DOHH2 (cell line): ENCODE data around the gene LAMP2.

Experiments
- H3F3A ChIP-seq: fragments of 200-600 bp; sonication (generic), shearing (Covaris generic); 2 replicates; pipeline ENCODE4 v1.6.0; 2016; ENCODE audit warnings: antibody characterized with exemption, mild to moderate bottlenecking; ENCODE audit not compliant: control insufficient read depth, insufficient read depth
- H3K27ac ChIP-seq: fragments of 200-600 bp; sonication (generic); 2 replicates; pipeline ENCODE4 v1.5.1; 2014; ENCODE audit warnings: low read depth, mild to moderate bottlenecking, low read length, moderate library complexity
- H3K27me3 ChIP-seq: fragments of 200-600 bp; sonication (generic); 2 replicates; pipeline ENCODE4 v1.6.1; 2014; ENCODE audit warnings: mild to moderate bottlenecking, low read length, mixed read lengths; ENCODE audit not compliant: control insufficient read depth
- H3K36me3 ChIP-seq: fragments of 200-600 bp; sonication (generic); 2 replicates; pipeline ENCODE4 v1.6.1; 2014; ENCODE audit warnings: mild to moderate bottlenecking, low read length, moderate library complexity, mixed read lengths; ENCODE audit not compliant: control insufficient read depth
- H3K4me1 ChIP-seq: fragments of 200-600 bp; sonication (generic); 2 replicates; pipeline ENCODE4 v1.6.1; 2014; ENCODE audit warnings: mild to moderate bottlenecking, low read length, mixed read lengths; ENCODE audit not compliant: control insufficient read depth
- H3K4me2 ChIP-seq: fragments of 200-600 bp; sonication (generic); 2 replicates; pipeline ENCODE4 v1.6.0; 2014; ENCODE audit warnings: mild to moderate bottlenecking, low read length, moderate library complexity
- H3K4me3 ChIP-seq: fragments of 200-600 bp; sonication (generic); 2 replicates; pipeline ENCODE4 v1.5.1; 2014; ENCODE audit warnings: mild to moderate bottlenecking, low read length, mixed read lengths
- H3K79me2 ChIP-seq: fragments of 200-600 bp; sonication (generic); 2 replicates; pipeline ENCODE4 v1.6.1; 2014; ENCODE audit warnings: mild to moderate bottlenecking, low read length, mixed read lengths; ENCODE audit not compliant: control insufficient read depth
- H3K9me2 ChIP-seq: fragments of 200-600 bp; sonication (generic); replicated peaks from 2 replicates; pipeline ENCODE4 v1.6.1; 2014; ENCODE audit warnings: mild to moderate bottlenecking, low read length, mixed read lengths; ENCODE audit not compliant: control insufficient read depth
- H3K9me3 ChIP-seq: fragments of 200-600 bp; sonication (generic); 2 replicates; pipeline ENCODE4 v1.6.1; 2014; ENCODE audit warnings: antibody characterized with exemption, low read length, mixed read lengths; ENCODE audit not compliant: control insufficient read depth, insufficient read depth
- H4K20me1 ChIP-seq: fragments of 200-600 bp; sonication (generic); 2 replicates; pipeline ENCODE4 v1.6.0; 2014; ENCODE audit warnings: low read depth, mild to moderate bottlenecking, antibody characterized with exemption, low read length, moderate library complexity; ENCODE audit not compliant: control insufficient read depth, insufficient read depth
- CTCF ChIP-seq: fragments of 200-600 bp; sonication (generic); IDR thresholded peaks from one replicate; pipeline ENCODE4 v1.5.1; 2014; ENCODE audit warnings: antibody characterized with exemption, mild to moderate bottlenecking, low read depth, low read length; ENCODE audit not compliant: poor library complexity, severe bottlenecking
- EZH2phosphoT487 ChIP-seq: fragments of 200-600 bp; sonication (generic); IDR thresholded peaks from 2 replicates; pipeline ENCODE4 v1.6.1; 2017; ENCODE audit warnings: borderline replicate concordance, mild to moderate bottlenecking, antibody characterized with exemption, low read length, moderate library complexity, mixed read lengths

The LAMP2 gene

GRCh38 chrX:120512627-120513026, 43.5 kb upstream of the LAMP2 start:
- H3K4me3 ChIP-seq, result no peak overlapping the region
- no peaks in the 10 kb centered on the region for H3K79me2 ChIP-seq
- no peaks in the 10 kb centered on the region for H3K9me3 ChIP-seq
- no peaks in the 10 kb centered on the region for H4K20me1 ChIP-seq
- H3K9me2 ChIP-seq, result no peaks in the 10 kb centered on the region
- no peak overlapping the region for H3K4me2 ChIP-seq
- H3K36me3 ChIP-seq, result no peaks in the 10 kb centered on the region
- no peaks in the 10 kb centered on the region for H3K4me1 ChIP-seq
- H3K27me3 ChIP-seq, result no peaks in the 10 kb centered on the region
- TF ChIP-seq EZH2phosphoT487 (no peak), CTCF (no peak)
- H3K27ac ChIP-seq, result no peak overlapping the region
- no peaks in the 10 kb centered on the region for H3F3A ChIP-seq

- H3K27me3 ChIP-seq, result no peaks in the 10 kb centered on the region
- H3K9me2 ChIP-seq, result no peaks in the 10 kb centered on the region
- no peaks in the 10 kb centered on the region for H3F3A ChIP-seq
- H3K27ac ChIP-seq, result no peak overlapping the region
- no peaks in the 10 kb centered on the region for H3K36me3 ChIP-seq
- H3K4me2 ChIP-seq, result no peak overlapping the region
- H3K4me1 ChIP-seq, result no peaks in the 10 kb centered on the region
- TF ChIP-seq EZH2phosphoT487 (no peak), CTCF (no peak)
- H3K79me2 ChIP-seq, result no peaks in the 10 kb centered on the region
- no peak overlapping the region for H3K4me3 ChIP-seq
- H3K9me3 ChIP-seq, result no peaks in the 10 kb centered on the region
- H4K20me1 ChIP-seq, result no peaks in the 10 kb centered on the region
Measured at GRCh38 chrX:120512222-120512621, 43.1 kb upstream of the LAMP2 start.

DNA sequence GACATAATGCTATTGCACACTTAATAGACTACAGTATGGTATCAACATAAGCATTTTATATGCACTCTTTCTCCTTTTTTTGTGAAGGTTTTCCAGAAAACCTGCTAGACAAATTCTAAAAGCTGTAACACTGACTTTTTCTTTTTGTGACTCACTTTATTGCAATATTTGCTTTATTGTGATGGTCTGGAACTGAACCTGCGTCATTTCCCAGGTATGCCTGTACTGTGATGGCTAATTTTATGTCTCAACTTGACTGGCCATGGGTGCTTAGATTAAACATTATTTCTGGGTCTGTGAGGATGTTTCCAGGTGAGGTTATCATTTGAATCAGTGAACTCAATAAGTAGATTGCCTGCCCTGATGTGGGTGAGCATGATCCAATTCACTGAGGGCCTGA, 35.5 kb upstream of the LAMP2 start:
- Histone ChIP-seq H3K4me3 (no peak overlapping the region), H3K9me3 (no peaks in the 10 kb centered on the region), H4K20me1 (no peaks in the 10 kb centered on the region), H3K27ac (no peak overlapping the region), H3K79me2 (no peaks in the 10 kb centered on the region), H3K4me2 (no peak overlapping the region), H3K27me3 (no peaks in the 10 kb centered on the region), H3F3A (no peaks in the 10 kb centered on the region), H3K36me3 (no peaks in the 10 kb centered on the region), H3K9me2 (no peaks in the 10 kb centered on the region), H3K4me1 (no peaks in the 10 kb centered on the region)
- TF ChIP-seq CTCF, result no peak
- TF ChIP-seq EZH2phosphoT487, result no peak
